Activated CD4-positive, alpha-beta T cell treated with anti-CD3 and anti-CD28 coated beads, Interleukin-2, Interleukin-4, amounts not matched to agents 100 ng/mL and 50 ng/mL, durations not matched to agents 16 hours and 8 hours (primary cell): ENCODE measurements around the gene ARIH2.

ENCODE experiments used
- DNase-seq: peaks from one replicate; pipeline ENCODE4 v3.0.0-alpha.2; 2020; ENCODE audit warnings: low spot score

ARIH2 gene

GRCh38 chr3:49020330-49021212, 101.9 kb downstream of the ARIH2 start:
- DNase-seq, result peak; percentile 42

GRCh38 chr3:49021213-49021812, 102.7 kb downstream of the ARIH2 start:
- DNase-seq, result peak; percentile 99

GRCh38 chr3:49021813-49022687, 103.4 kb downstream of the ARIH2 start, which contains the start of gene NDUFAF3:
NDUFAF3 (plus strand) TSS chr3:49022121; CDS start chr3:49022145, 24 bp downstream.
- peak; percentile 95 for DNase-seq

- peak; percentile 30 for DNase-seq
Observed at GRCh38 chr3:49022688-49023171, 104.1 kb downstream of the ARIH2 start.

- DNase-seq, result no peak
Observed at GRCh38 chr3:49023775-49024174, 105.1 kb downstream of the ARIH2 start.

- no peak for DNase-seq
Observed at GRCh38 chr3:49024449-49024848, 105.8 kb downstream of the ARIH2 start.

- DNase-seq, result no peak
Observed at GRCh38 chr3:49025005-49025792, 106.6 kb downstream of the ARIH2 start.

GRCh38 chr3:49025793-49026520, 107.3 kb downstream of the ARIH2 start:
- DNase-seq, result no peak

- DNase-seq, result no peak
Observed at GRCh38 chr3:49026536-49026935, 107.9 kb downstream of the ARIH2 start.

- no peak for DNase-seq
Observed at GRCh38 chr3:49027634-49028033, 109.0 kb downstream of the ARIH2 start.

- no peak for DNase-seq
Observed at GRCh38 chr3:49028298-49028672, 109.6 kb downstream of the ARIH2 start.

- peak; percentile 96 for DNase-seq
Observed at GRCh38 chr3:49028673-49029562, 110.3 kb downstream of the ARIH2 start, which contains the start of gene IMPDH2. IMPDH2 (minus strand) TSS chr3:49029398; CDS start chr3:49029350, 48 bp downstream.

- no peak for DNase-seq
Observed at GRCh38 chr3:49029563-49029884, 110.9 kb downstream of the ARIH2 start.

GRCh38 chr3:49030321-49030720, 111.7 kb downstream of the ARIH2 start:
- no peak for DNase-seq

GRCh38 chr3:49032646-49033304, 114.1 kb downstream of the ARIH2 start:
- DNase-seq, result no peak

- no peak for DNase-seq
Observed at GRCh38 chr3:49034650-49035049, 116.0 kb downstream of the ARIH2 start.

GRCh38 chr3:49035281-49035680, 116.6 kb downstream of the ARIH2 start:
- DNase-seq, result no peak
